A204.1 (cell line): ENCODE measurements around the gene ATP8B3.
"Not testable (repeated sequence)": the region's sequence is repeated elsewhere in the genome, so short reads cannot be mapped to it uniquely, and the experiment has no call there.

Experiments
- FAIRE-seq: peaks from 2 replicates; lab custom pipeline; 2012; peaks lifted over from hg19 to GRCh38; lab: Jason Lieb, UNC

ATP8B3 gene

GRCh38 chr19:1816530-1817298 lies 4.6 kb upstream of the ATP8B3 start:
- no peak for FAIRE-seq

- no peak for FAIRE-seq
These were observed 3.8 kb upstream of the ATP8B3 start for GRCh38 chr19:1815605-1816529.

- no peak for FAIRE-seq
These were observed 2.9 kb upstream of the ATP8B3 start for GRCh38 chr19:1814833-1815604.

GRCh38 chr19:1814391-1814790 lies 2.3 kb upstream of the ATP8B3 start:
- FAIRE-seq: no peak

DNA sequence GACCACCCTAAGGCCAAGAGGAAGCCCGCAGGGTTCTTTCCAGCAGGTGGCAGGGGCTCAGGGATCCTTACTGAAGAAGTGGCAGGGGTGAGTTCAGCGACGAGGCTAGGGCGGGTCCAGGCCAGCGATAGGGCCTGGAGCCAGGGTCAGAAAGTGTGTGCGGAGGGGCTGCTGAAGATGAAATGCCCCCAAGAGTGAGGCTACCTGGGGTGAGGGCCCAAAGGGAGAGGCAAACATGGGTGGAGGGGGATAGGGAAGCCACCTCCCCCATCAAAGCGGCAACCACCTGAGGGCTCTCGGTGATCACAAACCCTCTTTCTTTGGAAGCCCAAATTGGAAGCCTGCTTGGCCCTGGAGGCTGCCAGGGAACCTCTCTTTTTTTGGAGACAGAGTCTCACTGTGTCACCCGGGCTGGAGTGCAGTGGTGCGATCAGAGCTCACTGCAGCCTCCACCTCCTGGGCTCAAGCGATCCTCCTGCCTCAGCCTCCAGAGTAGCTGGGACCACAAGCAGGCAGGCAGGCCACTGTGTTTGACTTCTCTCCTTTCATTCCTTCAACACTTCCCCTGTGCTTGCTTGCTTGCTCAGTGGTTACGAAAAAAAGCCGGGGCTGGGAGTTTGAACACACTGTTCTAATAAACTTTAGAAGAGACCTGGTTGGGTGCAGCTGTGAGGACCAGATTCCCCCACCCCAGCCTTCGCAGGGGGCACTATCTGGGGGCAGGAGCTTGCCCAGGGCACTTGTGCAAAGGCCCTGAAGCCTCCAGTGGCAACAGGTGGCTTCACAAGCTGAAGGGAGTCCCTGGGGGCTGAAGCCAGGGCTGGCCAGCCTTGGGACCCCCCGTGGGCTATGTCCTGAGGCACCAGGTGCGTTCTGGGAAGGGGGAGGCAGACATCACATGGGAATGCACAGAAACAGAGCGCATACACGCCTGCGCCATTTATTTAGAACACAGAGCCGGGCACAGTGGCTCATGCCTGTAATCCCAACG lies 1.4 kb upstream of the ATP8B3 start:
- FAIRE-seq: no peak

DNA sequence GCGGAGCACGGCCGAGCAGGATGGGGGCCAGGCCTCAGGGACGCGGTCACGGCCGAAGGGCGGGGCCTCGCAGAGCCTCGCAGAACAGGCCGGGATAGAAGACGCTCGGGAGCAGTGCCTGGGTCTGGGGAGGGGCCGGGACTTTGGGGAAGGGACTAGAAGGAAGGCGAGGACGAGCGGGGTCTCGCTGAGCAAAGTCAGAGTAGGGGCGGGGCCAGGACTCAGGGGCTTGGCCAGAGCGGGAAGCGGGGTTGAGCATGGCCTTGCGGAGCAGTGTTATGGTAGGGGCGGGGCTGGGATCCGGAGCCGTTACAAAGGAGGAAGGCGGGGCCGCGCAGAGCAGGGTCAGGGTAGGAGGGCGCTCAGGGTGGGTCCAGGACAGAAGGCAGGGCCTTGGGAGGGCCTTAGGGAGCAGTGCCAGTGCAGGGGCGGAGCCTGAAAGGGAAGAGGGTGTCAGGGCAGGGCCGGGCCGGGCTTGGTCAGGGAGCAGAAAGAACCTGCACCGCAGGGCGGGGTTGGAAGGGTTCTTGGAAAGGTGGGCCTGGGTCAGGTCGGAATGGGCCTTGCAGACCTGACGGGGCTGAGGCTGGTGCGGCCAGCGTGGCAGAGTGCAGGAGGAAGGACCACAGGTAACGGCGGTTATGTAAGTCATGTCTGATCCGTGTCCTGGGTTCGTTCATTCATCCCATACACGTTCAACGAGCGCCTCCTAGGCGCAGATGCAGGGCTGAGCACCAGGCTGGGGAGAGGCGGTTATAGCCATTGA lies 533 bp upstream of the ATP8B3 start:
- FAIRE-seq: peak; percentile 98

DNA sequence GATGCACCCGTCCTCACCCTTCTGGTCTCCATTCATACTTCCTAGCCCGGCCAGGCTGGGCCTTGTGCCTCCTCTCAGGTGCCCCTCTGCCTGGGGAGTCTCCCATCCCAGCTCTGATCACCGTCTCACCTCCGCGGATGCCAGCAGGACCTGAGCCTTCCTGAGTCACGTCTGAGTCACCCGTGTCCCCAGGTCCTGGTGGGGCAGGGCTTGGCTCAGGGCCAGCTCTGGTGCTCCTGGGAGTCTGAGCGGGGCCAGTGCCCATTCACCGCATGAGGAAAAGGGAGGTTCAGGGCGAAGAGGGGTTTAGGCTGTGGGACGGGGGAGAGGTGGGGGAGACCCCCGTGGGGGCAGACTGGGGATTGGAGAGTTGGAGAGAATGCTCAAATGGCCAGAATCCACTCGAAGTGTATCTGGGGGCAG lies 593 bp downstream of the ATP8B3 start:
- FAIRE-seq: no peak

DNA sequence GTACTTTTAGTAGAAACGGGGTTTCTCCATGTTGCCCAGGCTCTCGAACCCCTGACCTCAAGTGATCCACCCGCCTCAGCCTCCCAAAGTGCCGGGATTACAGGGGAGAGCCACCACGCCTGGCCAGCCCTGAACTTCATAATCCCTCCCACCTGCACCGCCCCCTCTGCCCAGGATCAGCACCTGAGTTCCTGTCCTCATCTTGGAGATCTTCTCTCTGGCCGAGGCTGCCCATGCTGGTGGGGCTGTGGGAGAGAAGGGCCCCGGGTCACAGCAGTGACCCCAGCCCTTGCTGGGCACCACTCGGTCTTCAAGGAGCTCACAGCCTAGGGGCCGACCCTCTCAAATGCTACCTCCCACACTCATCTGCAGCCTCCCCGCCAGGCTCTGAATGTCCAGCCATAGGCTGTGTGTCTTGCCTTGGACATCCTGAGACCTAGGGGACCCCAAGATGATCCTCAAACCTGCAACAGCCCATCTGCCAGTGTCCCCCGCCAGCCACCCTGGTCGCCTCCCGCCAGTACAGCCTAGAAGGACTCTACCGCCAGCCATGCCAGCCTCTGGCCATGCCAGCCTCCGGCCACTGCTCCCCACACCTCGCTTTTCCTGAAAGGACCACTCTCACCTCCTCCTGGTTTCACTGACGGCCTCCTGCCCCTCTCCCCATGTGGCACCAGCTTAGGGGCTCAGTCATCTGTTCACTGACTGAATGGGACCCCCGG lies 1.5 kb downstream of the ATP8B3 start:
- FAIRE-seq: no peak

DNA sequence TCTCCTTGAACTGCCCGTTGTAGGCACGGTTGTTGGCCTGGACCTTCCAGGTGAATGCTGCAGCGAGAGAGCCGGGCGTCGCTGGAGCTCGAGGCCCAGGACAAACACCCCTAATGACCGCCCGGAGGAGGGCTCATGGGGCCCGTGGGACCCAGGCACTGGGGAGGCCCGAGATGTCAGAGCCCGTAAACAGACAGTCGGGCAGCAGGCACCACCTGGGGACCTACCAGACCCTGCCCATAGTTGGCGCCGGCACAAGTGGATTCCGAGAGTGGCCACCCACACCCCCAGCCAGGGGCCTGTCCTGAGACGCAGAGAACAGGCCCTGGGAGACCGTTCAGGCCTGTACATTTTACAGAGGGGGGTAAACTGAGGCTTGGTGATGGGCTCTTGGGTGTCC lies 2.4 kb downstream of the ATP8B3 start:
- no peak for FAIRE-seq

GRCh38 chr19:1808395-1808731 lies 3.7 kb downstream of the ATP8B3 start:
- no peak for FAIRE-seq

- no peak for FAIRE-seq
These were observed 4.2 kb downstream of the ATP8B3 start for GRCh38 chr19:1807695-1808394.

GRCh38 chr19:1807030-1807694 lies 4.9 kb downstream of the ATP8B3 start:
- FAIRE-seq: no peak

DNA sequence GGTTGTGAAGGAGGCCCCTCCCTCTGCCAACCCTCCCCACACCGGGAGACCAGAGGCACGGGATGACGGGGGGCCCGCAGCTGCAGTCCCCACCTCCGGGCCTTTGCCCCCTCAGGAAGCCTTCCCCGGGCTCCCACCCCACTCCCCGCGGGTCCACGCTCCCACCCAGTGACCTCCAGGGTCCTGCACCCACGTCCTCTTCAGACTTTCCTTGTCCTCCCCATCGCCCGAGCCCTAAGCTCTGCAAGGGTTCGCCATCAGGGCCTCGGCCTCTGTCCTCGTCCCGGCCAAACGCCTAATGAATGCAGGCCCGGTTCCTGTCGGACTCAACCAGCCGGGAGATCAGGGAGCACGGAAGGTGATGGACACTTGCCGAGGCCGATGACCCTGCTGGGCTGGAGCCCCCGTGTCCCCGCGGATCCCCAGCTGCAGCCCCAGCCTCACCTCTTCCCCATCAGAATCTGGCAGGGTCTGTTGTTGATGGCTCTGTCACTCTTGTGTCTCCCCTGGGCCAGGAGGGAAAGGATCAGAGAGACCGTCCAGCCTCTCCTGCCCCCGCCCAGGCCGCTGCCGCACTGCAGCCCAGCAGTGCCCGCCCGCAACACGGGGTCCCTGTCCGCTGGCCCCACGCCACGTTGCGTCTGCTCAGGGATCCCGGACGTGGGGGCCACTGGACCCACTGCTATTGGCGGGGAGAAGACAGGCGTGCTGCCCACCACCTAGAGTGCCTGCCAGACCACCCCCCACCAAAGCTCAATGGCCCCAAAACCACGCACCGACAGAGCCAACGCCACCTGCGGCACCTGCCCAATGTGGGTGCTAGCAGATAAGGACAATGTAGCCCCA lies 5.7 kb downstream of the ATP8B3 start:
- FAIRE-seq: no peak

- no peak for FAIRE-seq
These were observed 6.5 kb downstream of the ATP8B3 start for GRCh38 chr19:1805401-1806183.

DNA sequence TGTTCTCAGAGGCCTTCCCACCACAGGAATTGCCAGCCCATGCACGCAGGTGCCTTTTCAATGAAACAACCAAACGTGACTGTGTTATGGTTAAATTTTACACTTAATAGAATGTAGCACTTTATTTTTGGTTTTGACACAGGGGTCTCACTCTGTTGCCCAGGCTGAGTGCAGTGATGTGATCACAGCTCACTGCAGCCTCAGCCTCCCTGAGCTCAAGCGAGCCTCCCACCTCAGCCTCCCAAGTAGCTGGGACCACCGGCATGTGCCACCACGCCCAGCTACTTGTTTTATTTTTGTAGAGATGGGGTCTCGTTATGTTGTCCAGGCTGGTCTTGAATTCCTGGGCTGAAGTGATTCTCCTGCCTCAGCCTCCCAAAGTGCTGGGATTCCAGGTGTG lies 7.2 kb downstream of the ATP8B3 start:
- no peak for FAIRE-seq

- no peak for FAIRE-seq
These were observed 12.3 kb downstream of the ATP8B3 start for GRCh38 chr19:1799695-1800342.

- FAIRE-seq: not testable (repeated sequence)
These were observed 14.8 kb downstream of the ATP8B3 start for GRCh38 chr19:1797313-1797712.
